ENCODE measurements around the gene SERPINB7.

Gene SERPINB7

DNA sequence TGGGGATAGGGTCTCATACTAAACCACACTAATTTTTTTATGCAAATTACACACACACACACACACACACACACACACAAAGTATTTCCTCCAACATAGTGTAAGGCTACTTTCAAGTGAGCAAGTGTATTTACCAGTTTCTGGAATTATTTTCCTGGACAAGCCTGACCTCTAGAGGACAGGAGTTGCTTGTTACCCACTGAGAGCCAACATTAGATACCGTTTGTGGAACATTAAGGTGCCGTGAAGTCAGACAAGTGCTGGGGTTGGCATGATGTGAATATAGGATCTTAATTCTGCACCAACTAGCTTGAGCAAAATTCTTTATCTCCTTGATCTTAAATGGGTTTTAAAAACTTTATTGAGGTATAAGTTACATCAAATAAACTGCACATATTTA is 72.9 kb downstream of the SERPINB7 start:
- DNase-seq (ENCODE audit: low read depth) = no peak

DNA sequence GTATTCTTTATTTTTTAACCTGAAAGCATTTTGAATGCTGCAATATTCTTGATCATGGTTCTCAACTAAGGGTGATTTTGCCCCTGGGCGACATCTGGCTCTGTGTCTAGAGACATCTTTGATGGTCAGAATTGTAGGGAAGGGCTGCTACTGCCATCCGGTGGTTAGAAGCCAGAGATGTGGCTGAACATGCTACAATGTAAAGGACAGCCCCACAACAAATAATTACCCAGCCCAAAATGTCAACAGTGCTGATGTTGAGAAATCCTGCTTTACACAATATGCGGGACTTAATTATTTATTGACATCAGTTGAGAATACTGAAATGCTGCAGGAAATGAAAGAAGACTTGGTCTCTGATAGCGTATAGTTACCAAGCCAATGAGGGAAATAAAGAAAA is 74.8 kb downstream of the SERPINB7 start:
- DNase-seq (ENCODE audit: low read depth) = no peak

DNA sequence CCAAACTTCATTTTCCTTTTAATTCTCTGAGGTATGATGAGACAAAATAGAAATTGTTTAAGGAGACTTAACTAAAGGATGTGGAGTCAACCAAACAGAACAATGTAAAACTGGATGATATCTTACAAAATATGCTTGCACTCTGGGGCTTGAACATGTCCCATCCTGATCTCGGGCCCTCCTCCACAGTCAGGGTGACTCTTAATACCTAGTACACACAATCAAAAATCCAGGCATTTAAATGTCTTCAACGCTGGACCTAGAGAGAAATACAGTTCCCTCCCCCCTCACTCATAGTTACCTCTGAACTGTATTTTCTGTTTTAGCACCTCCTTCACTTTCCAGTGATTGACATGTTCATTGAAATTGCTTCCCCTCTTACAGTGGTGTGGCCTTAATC is 75.4 kb downstream of the SERPINB7 start:
- DNase-seq (ENCODE audit: low read depth) = no peak

All from HS-27A (cell line).